Measurements from ENCODE around the gene ZNF212.

ZNF212 gene

DNA sequence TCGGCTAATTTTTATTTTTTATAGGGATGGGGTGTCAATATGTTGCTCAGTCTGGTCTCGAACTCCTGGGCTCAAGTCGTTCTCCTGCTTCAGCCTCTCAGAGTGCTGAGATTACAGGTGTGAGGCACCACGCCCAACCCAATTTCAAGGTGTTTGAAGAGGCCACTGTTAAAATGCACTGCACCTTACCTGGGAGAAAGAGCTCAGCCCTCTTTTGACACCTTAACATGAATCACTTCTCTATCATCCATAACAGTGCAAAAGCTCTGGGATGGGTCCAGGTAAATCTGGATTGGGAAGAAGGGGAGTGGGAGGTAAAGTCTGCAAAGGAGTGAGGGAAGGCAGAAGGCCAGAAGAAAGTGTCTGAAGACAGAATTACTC lies 44.7 kb upstream of the ZNF212 start:
- peak overlapping the region; percentile 99 for H3K4me3 ChIP-seq (ENCODE audit: low read depth, low read length)
- ChIA-PET CTCF (interaction anchor here (0.6 to 1.6 kb wide), 11 partner anchors 9 to 469 kb away, joined by 3 to 13 read pairs (median 5); partner anchors contain the start of genes ZNF398 and ZNF425), POLR2A (interaction anchor here (0.6 to 2.1 kb wide), 15 partner anchors 9 to 430 kb away, joined by 3 to 14 read pairs (median 4); partner anchors contain the start of genes ZNF398 and ZNF783)
- TF ChIP-seq, protein P1, sequence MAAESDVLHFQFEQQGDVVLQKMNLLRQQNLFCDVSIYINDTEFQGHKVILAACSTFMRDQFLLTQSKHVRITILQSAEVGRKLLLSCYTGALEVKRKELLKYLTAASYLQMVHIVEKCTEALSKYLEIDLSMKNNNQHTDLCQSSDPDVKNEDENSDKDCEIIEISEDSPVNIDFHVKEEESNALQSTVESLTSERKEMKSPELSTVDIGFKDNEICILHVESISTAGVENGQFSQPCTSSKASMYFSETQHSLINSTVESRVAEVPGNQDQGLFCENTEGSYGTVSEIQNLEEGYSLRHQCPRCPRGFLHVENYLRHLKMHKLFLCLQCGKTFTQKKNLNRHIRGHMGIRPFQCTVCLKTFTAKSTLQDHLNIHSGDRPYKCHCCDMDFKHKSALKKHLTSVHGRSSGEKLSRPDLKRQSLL (tag by site-specific recombination; IDR thresholded peaks at IDR 0.05), result 0 out of 2 replicates have a peak, but pooled peaks have one; percentile 17
- TF ChIP-seq GLI4 (tag by site-specific recombination; IDR thresholded peaks at IDR 0.05) (no peak), ZNF560 (tag by site-specific recombination; IDR thresholded peaks at IDR 0.05; ENCODE audit: borderline replicate concordance) (no peak)
- H3K36me3 ChIP-seq (ENCODE audit: control insufficient read depth in 2 of 2, insufficient read depth in 1 of 2, low read length in 2 of 2), result peaks cover 9 to 31% of the 10 kb centered on the region in 2 experiments
- peak overlapping the region; percentile 95; the same call in 1 of the 2 replicates for H3K27ac ChIP-seq (ENCODE audit: extremely low read depth, low read depth, low read length)
- no peaks in the 10 kb centered on the region for H3K4me1 ChIP-seq (ENCODE audit: control insufficient read depth, insufficient read depth, low read length)
- no peaks in the 10 kb centered on the region for H3K9me3 ChIP-seq (ENCODE audit: control insufficient read depth, insufficient read depth, low read depth, low read length)

DNA sequence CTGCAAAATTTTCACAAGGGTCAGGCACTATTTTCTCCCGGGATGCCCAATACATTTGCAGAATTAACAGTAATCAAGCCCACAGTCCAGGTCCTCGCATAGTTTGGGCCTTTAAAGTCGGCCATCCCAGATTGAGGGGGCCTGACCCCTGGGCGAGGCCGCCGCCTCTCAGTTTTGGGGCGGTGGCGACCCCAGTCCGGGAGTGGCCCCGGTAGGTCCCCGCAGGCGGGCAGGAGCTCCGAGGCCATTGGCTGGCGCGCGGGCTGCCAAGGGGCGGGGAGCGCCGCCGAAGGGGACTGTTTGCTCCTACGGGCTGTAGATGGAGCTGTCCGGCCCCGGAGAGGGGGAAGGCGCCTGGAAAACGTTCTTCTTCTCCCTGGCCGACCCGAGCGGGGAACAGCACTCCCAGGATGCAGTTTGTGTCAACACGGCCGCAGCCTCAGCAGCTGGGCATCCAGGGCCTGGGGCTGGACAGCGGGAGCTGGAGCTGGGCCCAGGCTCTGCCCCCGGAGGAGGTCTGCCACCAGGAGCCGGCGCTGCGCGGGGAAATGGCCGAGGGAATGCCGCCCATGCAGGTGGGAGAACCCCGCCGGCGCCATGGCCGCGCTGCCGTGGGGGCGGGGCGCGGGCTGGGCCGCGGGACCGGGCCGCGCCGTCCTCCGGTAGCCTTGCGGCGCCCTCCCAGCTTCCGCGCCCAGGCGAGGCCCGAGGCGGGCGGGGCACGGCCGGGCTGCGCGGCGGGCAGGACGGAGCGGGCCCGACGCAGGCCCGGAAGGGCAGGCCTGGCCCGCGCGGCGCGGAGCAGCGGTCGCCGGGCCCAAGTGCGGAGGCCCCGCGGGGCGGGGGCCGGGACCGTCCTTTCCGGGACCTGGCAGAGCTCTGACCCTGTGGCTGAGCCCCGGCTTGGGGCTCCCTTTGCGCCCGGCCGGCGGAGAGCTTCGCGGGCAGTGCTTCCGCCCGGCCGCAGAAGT lies 44.0 kb upstream of the ZNF212 start, which contains the start of gene ZNF282:
Gene ZNF282 (plus strand): TSS at position 367 of the 971 bp plus-strand sequence. CDS start 44 bp downstream, at position 411.
- H3K4me3 ChIP-seq (ENCODE audit: low read depth, low read length), result peak within 1 kb of the TSS; percentile 99
- no peaks in the 10 kb centered on the region for H3K9me3 ChIP-seq (ENCODE audit: control insufficient read depth, insufficient read depth, low read depth, low read length)
- ChIA-PET CTCF (interaction anchor here (0.6 to 2.1 kb wide), 17 partner anchors 9 to 468 kb away, joined by 3 to 13 read pairs (median 4); partner anchors contain the start of genes ZNF398 and ZNF425), POLR2A (interaction anchor here (0.5 to 2.1 kb wide), 17 partner anchors 10 to 431 kb away, joined by 3 to 14 read pairs (median 4); partner anchors contain the start of genes ZNF398 and ZNF783)
- peak within 1 kb of the TSS; percentile 95 for H3K27ac ChIP-seq (ENCODE audit: extremely low read depth, low read depth, low read length)
- no peaks in the 10 kb centered on the region for H3K4me1 ChIP-seq (ENCODE audit: control insufficient read depth, insufficient read depth, low read length)
- H3K36me3 ChIP-seq (ENCODE audit: control insufficient read depth in 2 of 2, insufficient read depth in 1 of 2, low read length in 2 of 2), result peaks cover 14 to 37% of the 10 kb centered on the region in 2 experiments
- TF ChIP-seq ZSCAN23 (tag by site-specific recombination; IDR thresholded peaks at IDR 0.05) (no peak), ZNF211 (tag by site-specific recombination; IDR thresholded peaks at IDR 0.05; ENCODE audit: low read depth) (no peak), ZNF302 (tag by site-specific recombination; IDR thresholded peaks at IDR 0.05; ENCODE audit: low read depth) (no peak), GLI2 (tag by site-specific recombination; IDR thresholded peaks at IDR 0.05; ENCODE audit: borderline replicate concordance, low read depth) (no peak), ZNF792 (tag by site-specific recombination; IDR thresholded peaks at IDR 0.05) (no peak), ZNF354C (tag by site-specific recombination; IDR thresholded peaks at IDR 0.05; ENCODE audit: borderline replicate concordance, low read depth) (no peak), ZNF629 (tag by site-specific recombination; IDR thresholded peaks at IDR 0.05) (peak; percentile 52), KLF7 (tag by site-specific recombination; IDR thresholded peaks at IDR 0.05; ENCODE audit: borderline replicate concordance) (peak; percentile 76), KLF8 (tag by site-specific recombination; IDR thresholded peaks at IDR 0.05) (peak; percentile 96), ZNF112 (tag by site-specific recombination; IDR thresholded peaks at IDR 0.05) (no peak), ZNF214 (tag by site-specific recombination; IDR thresholded peaks at IDR 0.05; ENCODE audit: borderline replicate concordance) (no peak), ZNF157 (tag by site-specific recombination; IDR thresholded peaks at IDR 0.05) (no peak), GLIS1 (tag by site-specific recombination; IDR thresholded peaks at IDR 0.05) (peak; percentile 73), ZNF10 (tag by site-specific recombination; IDR thresholded peaks at IDR 0.05) (0 out of 2 replicates have a peak, but pooled peaks have one; percentile 11), ZNF433 (tag by site-specific recombination; IDR thresholded peaks at IDR 0.05; ENCODE audit: low read depth) (no peak), ZNF292 (tag by site-specific recombination; IDR thresholded peaks at IDR 0.05; ENCODE audit: borderline replicate concordance, low read depth) (no peak), ZNF555 (tag by site-specific recombination; conservative IDR thresholded peaks at IDR 0.05) (no peak), ZNF529 (tag by site-specific recombination; IDR thresholded peaks at IDR 0.05; ENCODE audit: insufficient replicate concordance) (no peak), ZNF747 (tag by site-specific recombination; IDR thresholded peaks at IDR 0.05) (no peak), ZNF560 (tag by site-specific recombination; IDR thresholded peaks at IDR 0.05; ENCODE audit: borderline replicate concordance) (no peak), ZNF626 (tag by site-specific recombination; IDR thresholded peaks at IDR 0.05) (no peak), ZNF558 (tag by site-specific recombination; IDR thresholded peaks at IDR 0.05) (no peak), ZNF426 (tag by site-specific recombination; IDR thresholded peaks at IDR 0.05) (no peak), FEZF1 (tag by site-specific recombination; IDR thresholded peaks at IDR 0.05) (no peak; the same call in 1 of the 2 replicates)
- TF ChIP-seq, protein P2, sequence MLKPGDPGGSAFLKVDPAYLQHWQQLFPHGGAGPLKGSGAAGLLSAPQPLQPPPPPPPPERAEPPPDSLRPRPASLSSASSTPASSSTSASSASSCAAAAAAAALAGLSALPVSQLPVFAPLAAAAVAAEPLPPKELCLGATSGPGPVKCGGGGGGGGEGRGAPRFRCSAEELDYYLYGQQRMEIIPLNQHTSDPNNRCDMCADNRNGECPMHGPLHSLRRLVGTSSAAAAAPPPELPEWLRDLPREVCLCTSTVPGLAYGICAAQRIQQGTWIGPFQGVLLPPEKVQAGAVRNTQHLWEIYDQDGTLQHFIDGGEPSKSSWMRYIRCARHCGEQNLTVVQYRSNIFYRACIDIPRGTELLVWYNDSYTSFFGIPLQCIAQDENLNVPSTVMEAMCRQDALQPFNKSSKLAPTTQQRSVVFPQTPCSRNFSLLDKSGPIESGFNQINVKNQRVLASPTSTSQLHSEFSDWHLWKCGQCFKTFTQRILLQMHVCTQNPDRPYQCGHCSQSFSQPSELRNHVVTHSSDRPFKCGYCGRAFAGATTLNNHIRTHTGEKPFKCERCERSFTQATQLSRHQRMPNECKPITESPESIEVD (tag by site-specific recombination; IDR thresholded peaks at IDR 0.05), result no peak
- TF ChIP-seq, protein P3, sequence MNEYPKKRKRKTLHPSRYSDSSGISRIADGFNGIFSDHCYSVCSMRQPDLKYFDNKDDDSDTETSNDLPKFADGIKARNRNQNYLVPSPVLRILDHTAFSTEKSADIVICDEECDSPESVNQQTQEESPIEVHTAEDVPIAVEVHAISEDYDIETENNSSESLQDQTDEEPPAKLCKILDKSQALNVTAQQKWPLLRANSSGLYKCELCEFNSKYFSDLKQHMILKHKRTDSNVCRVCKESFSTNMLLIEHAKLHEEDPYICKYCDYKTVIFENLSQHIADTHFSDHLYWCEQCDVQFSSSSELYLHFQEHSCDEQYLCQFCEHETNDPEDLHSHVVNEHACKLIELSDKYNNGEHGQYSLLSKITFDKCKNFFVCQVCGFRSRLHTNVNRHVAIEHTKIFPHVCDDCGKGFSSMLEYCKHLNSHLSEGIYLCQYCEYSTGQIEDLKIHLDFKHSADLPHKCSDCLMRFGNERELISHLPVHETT (tag by site-specific recombination; IDR thresholded peaks at IDR 0.05), result peak; percentile 55; the same call in 1 of the 2 replicates

Measured in HEK293 (cell line).